Choroid plexus epithelial cell (primary cell): ENCODE measurements around the gene KRTAP19-3.
"Not testable (repeated sequence)": the region's sequence is repeated elsewhere in the genome, so short reads cannot be mapped to it uniquely, and the experiment has no call there.

Source experiments
- DNase-seq: peaks from one replicate; pipeline ENCODE4 v3.0.0-alpha.2; 2010; ENCODE audit warnings: low read depth
- H3K4me3 ChIP-seq: 2 replicates; pipeline ENCODE4 v1.5.1; 2011; ENCODE audit warnings: low read depth, mild to moderate bottlenecking, control low read depth, low read length, moderate library complexity
- CTCF ChIP-seq: conservative IDR thresholded peaks from 2 replicates; pipeline ENCODE4 v1.5.1; 2011; ENCODE audit warnings: low read depth, mild to moderate bottlenecking, control low read depth, inconsistent platforms, low read length, moderate library complexity

Gene KRTAP19-3

DNA sequence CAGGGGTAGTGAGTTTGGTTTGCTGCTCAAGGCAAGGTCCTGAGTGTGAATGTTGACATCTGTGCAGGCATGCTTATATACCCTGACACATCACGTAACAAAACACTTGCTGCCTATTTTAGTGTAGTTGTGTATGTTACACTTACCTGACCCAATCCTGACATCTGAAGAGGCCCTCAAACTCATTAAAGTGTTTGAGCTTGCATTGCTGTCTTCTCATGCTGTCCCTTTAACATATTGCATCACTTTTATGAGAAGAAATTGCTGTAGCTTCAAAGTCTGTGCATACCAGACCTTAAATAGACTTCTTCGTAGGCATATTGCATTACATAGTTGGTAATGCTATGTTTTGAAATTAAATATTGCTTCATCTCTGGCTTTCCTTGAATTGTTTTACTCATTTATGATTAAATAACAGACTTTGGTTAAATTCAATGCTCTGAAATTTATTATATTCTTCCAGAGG lies at the start of gene KRTAP19-3:
TSS of gene KRTAP19-3 (minus strand) at position 51 of the 466 bp plus-strand sequence. CDS start 56 bp downstream, outside the sequence.
- H3K4me3 ChIP-seq = no peak within 1 kb of the TSS
- no peak for TF ChIP-seq CTCF
- DNase-seq = no peak

DNA sequence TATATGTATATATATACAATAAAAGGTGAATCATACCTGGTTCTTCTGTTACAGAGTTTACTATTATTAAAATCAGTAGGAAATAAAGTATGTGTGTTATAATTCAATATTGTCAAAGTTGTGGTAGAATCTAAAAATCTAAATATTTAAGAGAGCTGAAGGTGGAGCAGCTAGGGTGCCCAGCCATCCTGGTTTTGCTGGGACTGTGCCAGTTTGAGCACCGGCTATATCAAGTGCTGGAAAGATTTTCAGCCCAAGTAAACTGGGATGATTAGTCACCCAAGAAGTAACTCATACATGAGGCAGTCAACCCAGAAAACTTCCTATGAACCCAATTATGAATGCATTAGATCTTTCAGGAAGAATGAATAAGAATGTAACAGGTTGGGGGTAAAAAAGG lies 27.1 kb upstream of the KRTAP19-3 start:
- no peak for TF ChIP-seq CTCF
- no peak for DNase-seq

DNA sequence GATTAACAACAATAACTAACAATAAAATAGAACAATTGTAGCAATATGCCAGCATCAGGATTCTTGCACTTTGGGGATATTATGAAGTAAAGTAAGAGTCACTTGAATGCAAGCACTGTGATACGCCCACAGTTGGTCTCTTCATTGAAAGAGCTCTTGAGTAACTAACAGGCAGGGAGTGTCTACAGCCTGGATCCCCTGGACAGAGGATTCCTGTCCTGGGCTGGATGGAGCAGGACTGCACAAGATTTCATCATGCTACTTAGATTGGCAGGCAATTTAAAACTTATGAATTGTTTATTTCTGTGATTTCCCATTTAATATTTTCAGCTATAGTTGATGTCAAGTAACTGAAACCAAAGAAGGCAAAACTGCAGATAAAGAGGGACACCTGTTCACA lies 23.9 kb upstream of the KRTAP19-3 start:
- DNase-seq = no peak
- no peak overlapping the region for H3K4me3 ChIP-seq
- no peak for TF ChIP-seq CTCF

More for the DNA sequence above, 27.1 kb upstream of the KRTAP19-3 start:
- H3K4me3 ChIP-seq = no peak overlapping the region

GRCh38 chr21:30505621-30506205 lies 13.9 kb upstream of the KRTAP19-3 start:
- H3K4me3 ChIP-seq, DNase-seq: not testable (repeated sequence)

- DNase-seq = no peak
- no peak within 1 kb of the TSS for H3K4me3 ChIP-seq
- no peak for TF ChIP-seq CTCF
Measured at GRCh38 chr21:30502041-30502440, 10.2 kb upstream of the KRTAP19-3 start, which contains the start of gene KRTAP19-5. Gene KRTAP19-5 (minus strand): TSS chr21:30502141. CDS start chr21:30502090, 51 bp downstream.

DNA sequence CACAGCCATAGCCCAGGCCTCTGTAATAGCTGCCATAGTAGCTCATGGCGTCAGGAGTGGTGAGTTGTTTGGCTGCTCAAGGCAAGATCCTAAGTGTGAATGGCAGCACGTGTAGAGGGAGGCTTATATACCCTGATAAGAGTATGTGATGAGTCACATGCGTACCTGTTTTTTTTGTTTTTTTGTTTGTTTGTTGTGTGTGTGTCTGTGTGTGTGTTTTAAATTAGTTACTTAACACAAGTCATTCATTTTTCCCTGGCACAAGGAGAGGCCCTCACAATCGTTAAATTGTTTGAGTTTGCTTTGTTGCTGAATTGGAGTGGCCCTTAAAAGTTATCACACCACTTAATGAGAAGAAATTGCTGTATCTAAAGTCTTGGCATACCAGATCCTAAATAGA lies 5.3 kb upstream of the KRTAP19-3 start, which contains the start of gene KRTAP19-4:
TSS of gene KRTAP19-4 (minus strand) at position 101 of the 400 bp plus-strand sequence. CDS start at position 46, 55 bp downstream.
- no peak for DNase-seq
- TF ChIP-seq CTCF = no peak

GRCh38 chr21:30487336-30487735 lies 4.5 kb downstream of the KRTAP19-3 start, which contains the start of gene KRTAP19-2:
Gene KRTAP19-2 (minus strand): TSS chr21:30487436. CDS start chr21:30487348, 88 bp downstream.
- no peak for TF ChIP-seq CTCF
- DNase-seq = no peak

More for the DNA sequence above, 5.3 kb upstream of the KRTAP19-3 start, which contains the start of gene KRTAP19-4:
- no peak within 1 kb of the TSS for H3K4me3 ChIP-seq

More at GRCh38 chr21:30487336-30487735, 4.5 kb downstream of the KRTAP19-3 start, which contains the start of gene KRTAP19-2:
- no peak within 1 kb of the TSS for H3K4me3 ChIP-seq
